Glomerular endothelial cell (primary cell): ENCODE results near the gene CEP120. TPM values are rescaled to one million over a fixed set of nuclear protein-coding genes. Genes with fewer than 3 reads are reported as not detected.
A peak's percentile ranks its signal among the peaks of the same experiment; 100 is the strongest.
"Not testable (repeated sequence)": the region's sequence is repeated elsewhere in the genome, so short reads cannot be mapped to it uniquely, and the experiment has no call there.

Source experiments
- DNase-seq: peaks from one replicate; pipeline ENCODE4 v3.0.0-alpha.2; 2011; ENCODE audit warnings: low read depth, low spot score; ENCODE audit errors: extremely low read depth
- total RNA-seq: library from RNA; depleted of rRNA; stranded (reverse); fragments of >200 nt; gene quantifications from 2 replicates; pipeline ENCODE4 v1.2.3, GENCODE V29; 2015

CEP120 gene
- total RNA-seq = 10.0 and 11.3 TPM in 2 replicates

DNA sequence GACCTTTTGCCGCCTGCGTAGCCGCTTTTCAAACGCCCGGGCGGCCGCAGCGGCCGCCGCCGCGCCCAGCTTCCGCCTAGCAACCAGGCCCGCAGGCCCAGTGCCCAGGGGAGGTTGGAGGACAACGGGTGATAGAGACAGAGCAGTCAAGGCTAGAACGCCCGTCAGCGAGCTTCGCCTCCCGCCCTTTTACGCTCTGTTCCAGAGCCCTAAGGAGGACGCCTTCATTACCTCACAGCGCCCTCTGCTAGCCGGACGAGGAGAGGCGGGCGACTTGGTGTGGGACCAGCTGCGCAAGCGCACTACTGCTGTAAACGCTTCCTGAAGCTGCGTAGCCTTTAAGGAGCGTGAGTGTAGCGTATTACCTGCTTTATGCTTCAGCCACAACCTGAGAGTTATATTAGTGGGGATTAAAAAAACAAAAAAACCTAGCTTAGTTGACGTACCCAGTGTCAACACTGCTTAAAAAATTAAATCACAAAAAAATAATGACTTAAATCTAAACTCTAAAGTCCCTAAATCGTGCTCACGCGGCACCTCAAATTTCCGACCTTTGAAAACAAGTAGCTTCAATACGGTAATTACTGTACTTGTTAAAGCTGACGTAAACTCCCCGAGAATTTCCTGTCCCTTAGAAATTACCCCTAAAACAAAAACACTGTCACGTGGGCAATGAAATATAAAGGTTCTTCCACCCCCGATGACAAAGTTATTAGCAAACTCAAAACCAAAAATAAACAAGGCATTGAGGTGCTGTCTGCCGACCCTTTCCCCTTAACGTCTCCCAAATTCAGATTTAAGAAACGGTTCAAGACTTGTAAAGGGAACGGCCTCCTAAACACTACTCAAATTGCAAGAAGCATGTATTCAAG lies at the start of gene CEP120:
TSS of gene CEP120 (minus strand) at position 126 of the 872 bp plus-strand sequence. CDS start 405 bp downstream, outside the sequence.
- DNase-seq = peak; percentile 97

DNA sequence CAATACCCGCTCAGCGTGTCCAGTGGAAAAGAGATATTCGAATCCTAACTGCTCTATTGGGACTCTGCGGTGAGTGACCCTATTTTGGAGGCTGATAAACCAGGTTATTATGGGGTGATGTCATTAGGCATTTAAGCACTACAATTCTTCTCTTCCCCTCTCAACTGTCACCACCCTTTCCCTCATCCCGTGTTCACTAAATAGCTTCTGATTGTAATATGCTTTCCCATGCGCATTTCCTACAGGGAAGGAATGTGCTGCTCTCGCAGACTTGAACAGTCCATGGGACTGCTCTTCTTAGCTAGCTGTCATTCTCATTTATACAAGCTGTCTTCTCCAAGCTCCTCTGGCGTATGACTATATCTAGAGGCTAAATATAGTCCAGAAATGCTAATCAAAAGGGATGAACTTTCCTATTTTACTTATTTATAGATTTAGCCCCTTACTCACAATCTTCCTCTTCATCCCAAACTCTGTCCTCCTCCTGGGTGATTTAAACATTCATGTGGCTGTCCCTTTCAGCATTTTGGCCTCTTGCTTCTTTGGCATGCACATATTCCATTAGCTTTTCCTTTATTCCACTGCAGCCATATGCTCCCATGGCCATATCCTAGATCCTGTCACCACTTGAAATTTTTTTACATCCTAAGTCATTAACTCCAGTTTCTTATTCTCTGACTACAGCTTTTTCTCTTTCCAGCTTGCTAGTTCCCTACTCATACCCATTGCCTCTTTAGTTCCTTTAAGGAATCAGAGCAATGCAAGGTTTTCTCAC lies 49.1 kb upstream of the CEP120 start:
- no peak for DNase-seq

DNA sequence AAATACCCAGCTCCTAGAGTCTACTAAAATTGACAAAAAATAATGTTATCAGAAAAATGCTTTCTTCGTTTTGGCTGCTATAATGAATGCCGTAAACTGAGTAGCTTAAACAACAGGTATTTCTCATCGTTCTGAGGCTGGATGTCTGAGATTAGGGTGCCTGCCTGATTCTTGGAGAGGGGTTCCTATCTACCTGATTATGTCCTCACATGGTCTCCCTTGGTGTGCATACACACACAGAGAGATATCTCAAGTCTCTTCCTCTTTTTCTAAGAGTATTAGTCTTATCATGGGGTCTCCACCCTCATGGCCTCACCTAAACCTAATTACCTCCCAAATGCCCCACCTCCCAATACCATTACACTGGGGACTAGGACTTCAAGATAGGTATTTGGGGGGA lies 48.2 kb upstream of the CEP120 start:
- no peak for DNase-seq

DNA sequence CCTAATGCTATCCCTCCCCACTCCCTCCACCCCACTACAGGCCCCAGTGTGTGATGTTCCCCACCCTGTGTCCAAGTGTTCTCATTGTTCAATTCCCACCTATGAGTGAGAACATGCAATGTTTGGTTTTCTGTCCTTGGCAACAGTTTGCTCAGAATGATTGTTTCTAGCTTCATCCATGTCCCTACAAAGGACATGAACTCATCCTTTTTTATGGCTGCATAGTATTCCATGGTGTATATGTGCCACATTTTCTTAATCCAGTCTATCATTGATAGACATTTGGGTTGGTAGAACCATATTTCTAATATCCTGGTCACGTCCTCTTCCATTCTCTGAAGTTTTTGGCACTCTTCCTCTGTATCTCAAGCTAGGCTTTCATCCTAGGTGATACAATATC lies 43.6 kb upstream of the CEP120 start:
- DNase-seq = not testable (repeated sequence)

DNA sequence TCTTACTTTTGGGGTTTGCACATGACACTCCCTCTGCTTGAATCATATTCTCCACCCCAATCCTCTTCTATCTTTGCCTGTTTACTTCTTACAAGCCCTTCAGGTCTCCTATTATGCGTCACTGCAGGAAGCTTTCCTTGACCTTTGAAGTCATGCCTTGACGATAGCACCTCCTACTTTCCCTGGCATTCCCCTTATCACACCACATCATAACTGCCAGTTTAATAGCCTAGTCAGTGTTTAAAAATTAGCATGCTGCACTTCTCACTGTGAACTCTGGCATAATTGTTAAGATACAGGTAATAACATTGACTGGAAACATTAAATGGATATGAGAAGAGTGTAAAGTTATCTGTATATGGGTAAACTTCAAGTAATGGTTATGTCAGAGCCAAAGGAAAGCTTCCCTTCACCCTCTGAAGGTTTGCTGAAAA lies 37.1 kb upstream of the CEP120 start:
- DNase-seq = peak; percentile 20

DNA sequence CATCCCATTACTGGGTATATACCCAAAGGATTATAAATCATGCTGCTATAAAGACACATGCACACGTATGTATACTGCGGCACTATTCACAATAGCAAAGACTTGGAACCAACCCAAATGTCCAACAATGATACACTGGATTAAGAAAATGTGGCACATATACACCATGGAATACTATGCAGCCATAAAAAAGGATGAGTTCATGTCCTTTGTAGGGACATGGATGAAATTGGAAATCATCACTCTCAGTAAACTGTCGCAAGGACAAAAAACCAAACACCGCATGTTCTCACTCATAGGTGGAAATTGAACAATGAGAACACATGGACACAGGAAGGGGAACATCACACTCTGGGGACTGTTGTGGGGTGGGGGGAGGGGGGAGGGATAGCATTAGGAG lies 35.8 kb upstream of the CEP120 start:
- DNase-seq = not testable (repeated sequence)

DNA sequence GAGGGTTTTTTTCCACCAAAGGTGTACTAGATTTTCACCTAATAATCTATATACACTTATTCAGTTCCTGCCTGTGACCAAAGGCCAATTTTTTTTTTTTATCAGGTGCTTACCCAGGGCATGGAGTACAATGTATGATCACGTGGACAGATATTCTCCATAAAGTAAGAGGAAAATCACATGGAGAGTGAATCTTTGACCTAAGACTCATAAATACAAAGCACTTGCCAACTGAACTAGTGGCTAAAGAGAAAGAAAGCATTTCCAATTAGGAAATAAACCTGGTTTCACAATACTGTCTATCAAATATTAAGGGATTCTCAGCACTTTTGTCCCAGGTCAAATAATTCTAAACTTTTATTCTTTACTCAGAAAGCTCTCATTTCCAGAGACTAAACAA lies 33.0 kb upstream of the CEP120 start:
- DNase-seq = no peak

DNA sequence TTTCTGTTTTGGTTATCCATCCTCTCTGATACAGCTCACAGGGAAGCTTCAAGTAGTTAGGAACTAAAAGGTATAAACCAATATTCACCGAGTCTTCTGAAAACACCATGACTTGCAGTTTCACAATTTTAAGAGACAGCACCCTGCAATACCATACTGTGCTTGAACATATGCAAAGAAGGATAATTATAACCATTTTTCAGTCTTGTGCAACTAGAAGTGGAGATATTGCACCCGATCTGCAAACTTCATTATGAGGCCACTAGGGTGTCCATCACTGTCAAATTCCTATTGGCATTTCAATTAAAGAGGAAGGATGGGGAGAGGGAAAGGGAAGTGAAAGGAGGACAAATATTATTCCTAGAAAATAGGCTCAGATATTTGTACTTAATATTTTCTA lies 32.4 kb upstream of the CEP120 start:
- DNase-seq = no peak

DNA sequence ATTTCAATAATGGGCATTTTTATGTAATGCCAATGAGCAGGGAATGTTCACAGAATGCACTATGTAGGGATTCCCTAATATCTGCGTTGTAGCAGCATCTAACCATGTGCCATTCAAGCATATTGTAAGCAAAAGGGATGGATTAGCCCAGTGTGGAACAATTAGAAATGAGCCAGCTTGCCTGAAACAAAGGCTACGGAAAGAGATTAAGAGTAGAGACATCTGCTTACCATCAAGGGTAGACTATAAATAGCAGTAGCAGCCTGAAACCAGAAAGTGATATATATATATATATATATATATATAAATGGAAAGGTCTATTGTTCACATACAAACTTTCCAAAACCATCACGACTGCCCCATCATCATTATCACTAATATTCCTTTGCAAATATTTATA lies 31.9 kb upstream of the CEP120 start:
- no peak for DNase-seq

DNA sequence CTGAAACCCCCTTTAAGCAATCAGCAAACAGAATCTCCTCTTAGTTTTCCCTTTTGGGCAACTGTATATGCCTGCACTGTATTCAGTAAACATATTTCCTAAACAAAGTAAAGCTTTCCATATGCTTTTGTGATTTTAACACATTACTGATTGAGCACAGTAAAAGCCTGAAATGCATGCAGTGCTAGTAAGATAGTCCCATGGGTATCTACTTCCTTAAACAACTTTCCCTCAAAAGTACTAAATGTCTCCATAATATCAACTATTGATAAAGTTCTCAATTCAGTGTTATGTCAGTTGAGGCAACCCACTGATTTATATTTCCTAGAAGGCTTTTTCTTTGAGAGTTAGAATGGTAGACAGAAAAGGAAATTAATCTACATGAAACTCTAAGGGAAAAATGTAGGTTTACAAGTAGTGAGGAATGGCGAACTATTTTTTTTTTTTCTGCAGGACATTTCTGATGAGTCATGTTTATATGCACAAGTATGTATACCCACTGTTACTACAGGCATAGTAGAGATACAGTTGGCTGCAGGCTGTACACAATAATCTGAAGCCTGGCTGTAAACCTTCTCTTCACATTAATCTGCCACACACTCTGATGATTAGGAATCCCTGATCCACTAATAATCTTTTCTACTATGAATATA lies 31.2 kb upstream of the CEP120 start:
- DNase-seq = no peak

DNA sequence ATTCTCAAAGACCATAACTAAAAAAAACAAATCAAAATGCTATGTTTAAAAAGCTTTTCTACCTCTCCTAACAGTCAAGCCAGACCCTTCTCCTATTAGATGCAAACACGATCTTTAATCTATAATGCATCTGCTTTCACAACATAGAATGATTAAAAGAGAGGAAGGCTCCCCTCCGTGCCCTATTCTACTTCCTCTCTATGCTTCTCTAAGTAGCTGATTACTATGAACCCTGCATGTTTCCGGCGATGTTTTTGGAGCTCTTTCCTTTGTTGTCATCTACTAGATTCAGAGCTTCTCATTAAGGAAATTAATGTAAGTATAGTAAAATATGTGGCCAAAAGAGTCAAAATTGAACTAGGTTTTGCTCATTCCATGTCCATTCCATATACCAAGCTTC lies 29.2 kb upstream of the CEP120 start:
- no peak for DNase-seq

DNA sequence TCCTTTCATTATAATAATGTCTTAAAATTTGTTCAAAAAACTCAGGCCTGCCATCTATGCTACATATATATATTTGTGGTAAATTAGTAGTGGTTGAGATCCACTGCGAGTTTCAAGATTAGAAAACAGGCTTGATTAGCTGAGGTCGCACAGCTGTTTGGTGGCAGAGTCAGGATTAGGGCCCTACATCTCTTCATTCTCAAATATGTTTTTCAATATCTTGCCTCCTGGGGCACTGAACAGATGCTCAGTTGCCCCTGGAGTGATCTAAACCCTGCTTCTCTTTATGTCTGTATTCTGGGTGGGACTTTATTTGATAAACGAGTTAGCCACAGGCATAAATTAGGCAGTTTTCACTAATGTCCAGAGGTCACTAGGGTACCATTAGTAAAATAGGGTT lies 27.8 kb upstream of the CEP120 start:
- no peak for DNase-seq

DNA sequence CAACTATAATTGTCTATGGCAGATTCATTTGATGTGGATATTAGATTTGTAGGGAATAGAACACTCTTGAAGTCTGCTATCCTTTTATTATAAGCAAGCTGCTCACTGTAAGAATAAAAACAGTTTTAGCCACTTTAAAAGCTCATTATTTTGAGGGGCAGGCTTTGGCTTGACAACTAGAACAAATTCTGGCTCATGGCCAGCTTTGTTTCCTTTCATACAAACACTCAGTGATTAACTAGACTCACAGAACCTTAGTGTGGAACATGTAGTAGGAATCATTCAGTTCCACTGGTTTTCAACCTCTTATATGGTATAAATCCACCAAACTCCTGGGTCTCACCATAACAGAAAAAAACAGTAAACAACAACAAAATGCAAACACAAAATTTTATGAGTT lies 27.4 kb upstream of the CEP120 start:
- no peak for DNase-seq

DNA sequence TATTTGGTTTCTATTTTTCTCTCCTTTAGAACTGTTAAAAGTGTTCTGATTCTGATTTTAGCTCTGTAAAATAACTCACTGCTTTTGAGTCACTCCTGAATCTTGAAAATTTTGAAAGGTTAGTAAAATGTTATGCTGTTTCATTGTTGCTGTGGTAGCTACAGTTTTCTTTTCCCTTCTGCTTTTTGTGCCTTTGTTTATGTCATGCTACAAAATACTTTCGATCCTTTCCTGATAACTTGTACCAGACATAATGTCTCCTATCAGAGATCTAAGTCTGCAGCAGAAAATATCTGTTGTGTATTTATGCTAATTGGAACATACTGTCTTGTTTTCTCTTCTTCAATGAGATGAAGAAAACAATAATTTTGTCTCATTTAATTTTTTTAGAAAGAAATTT lies 26.9 kb upstream of the CEP120 start:
- DNase-seq = no peak

DNA sequence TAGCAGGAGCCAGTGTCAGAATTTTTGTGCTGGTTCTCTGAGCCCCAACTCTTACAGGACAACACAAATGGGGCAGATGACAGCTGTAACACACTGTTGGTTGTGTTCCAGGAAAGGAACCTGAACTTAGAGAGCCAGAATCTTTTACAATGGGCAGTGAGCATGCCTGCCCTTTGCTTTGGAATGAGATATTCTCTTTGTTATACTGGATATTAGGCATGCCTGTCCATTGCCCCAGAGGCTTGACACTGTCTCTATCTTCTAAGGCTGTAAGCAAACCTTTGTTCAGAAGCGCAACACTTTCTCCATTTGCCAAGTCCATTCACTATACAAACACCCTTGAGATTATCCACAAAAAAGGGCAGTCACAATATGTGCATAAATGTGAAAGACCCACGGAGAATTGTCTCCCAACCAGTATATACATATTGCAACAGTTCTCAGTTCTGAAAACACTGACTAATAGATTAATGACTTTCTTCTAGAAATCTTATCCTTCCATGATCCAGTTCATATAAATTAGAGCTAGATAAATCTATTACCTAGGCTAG lies 26.3 kb upstream of the CEP120 start:
- no peak for DNase-seq

DNA sequence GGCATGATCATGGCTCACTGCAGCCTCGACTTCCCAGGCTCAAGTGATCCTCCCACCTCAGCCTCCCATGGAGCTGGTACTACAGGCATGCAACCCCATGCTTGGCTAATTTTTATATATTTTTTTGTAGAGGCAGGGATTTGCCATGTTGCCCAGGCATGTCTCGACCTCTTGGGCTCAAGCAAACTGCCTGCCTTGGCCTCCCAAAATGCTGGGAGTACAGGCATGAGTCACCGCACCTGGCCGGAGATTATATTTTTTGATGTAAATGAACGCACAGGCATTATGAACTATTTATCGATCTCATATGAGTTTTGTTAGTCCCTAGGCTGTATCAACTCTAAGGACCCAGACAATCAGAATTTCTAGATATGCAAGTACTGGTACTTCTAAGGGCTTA lies 25.5 kb upstream of the CEP120 start:
- DNase-seq = no peak

DNA sequence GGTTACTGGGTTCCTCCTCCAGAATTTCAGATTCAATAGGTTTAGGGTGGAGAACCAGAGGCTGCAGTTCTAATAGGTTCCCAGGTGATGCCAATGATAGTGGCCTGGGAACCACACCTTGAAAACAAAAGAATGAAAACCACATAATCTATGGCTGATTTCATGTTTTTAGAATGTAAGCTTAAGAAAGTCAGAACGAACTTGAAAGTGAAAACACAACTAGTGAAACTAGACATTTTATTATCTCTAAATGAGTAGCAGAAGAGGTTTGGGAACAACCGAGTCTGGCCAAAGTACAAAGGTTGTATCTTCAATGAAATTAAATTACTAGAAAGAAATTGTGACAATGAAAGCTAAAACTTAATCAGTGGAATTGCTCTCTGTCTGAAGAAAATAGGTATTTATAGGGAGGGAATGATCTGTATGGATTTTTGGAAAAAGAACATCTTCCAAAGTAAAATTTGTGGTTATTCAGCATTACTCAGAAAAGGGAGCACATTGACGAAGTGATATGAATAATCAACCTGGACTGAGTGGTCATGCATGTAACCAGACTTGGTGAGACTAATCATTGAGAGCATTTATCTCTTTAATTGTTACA lies 24.9 kb upstream of the CEP120 start:
- no peak for DNase-seq

DNA sequence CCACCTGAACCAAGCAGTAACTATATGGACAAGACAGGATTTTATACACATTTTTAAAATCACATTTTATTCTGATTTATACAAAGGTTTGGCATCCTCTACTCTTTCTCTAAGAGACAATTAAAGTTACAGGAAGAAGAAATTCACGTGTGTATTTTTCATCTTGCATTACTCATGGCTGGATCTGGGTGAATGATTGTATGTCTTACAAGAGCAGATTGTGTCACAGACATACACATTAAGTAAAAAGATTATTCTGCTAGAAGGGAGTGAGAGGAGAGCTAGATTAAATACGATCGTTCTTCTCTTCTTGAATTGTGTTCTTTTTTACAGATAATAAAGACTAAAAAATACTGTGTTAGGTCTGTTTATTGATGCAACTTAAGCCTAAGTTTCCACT lies 20.8 kb upstream of the CEP120 start:
- no peak for DNase-seq

DNA sequence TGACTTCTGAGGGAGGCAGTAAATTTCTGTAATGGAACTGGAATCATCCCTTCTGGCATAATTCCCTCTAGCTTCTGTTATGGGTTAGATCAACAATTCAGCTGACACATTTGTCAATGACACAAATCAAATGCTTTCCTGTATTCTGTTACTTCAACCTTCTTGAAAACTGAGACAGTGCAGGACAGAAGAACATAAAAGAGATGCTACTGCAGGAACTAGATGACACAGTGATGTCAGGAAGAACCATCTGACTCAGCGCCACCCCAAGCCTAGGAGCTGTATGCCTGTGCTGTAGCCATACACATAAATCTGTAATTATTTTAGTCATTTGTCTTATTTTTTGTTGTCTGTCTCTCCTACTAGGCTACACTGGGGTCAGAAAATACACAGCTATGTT lies 18.2 kb upstream of the CEP120 start:
- no peak for DNase-seq

DNA sequence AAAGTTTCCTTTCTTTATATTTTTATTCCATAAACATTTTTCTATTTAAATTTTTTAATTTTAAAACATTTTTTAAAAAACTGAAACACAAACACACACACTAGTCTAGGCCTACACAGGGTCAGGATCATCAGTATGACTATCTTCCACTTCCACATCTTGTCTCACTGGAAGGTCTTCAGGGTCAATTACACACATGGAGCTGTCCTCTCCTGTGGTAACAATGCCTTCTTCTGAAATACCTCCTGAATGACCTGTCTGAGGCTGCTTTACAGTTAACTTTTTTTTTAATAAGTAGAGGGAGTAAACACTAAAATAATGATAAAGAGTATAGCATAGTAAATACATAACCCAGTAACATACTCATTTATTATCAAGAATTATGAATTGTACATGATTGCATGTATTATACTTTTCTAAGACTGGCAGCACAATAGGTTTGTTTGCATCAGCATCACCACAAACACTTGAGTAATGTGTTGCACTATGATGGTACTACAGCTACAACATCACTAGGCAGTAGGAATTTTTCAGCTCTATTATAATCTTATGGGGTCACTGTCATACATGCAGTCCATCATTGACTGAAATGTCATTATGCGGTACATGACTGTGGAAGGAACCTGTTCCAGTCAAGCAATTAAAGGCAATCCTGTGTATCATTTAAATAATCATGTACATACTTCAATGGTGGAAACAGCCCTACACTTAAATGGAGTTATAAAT lies 17.4 kb upstream of the CEP120 start:
- no peak for DNase-seq
